Measurements from ENCODE around the gene PTPA. TPM values are rescaled to one million over a fixed set of nuclear protein-coding genes. Genes with fewer than 3 reads are reported as not detected.
A peak's percentile ranks its signal among the peaks of the same experiment; 100 is the strongest.

PTPA gene
- total RNA-seq, 1 experiment from 2014 or later = 182 TPM

GRCh38 chr9:129100383-129101169 is 10.6 kb upstream of the PTPA start:
- no peaks in the 10 kb centered on the region for H4K20me1 ChIP-seq (ENCODE audit: insufficient read depth)
- H3K27me3 ChIP-seq (ENCODE audit: insufficient read depth, low read depth) = no peaks in the 10 kb centered on the region
- no peaks in the 10 kb centered on the region for H3K9me2 ChIP-seq (ENCODE audit: insufficient read depth)
- DNase-seq = no peak
- intact Hi-C loops (cut with micrococcal nuclease; ENCODE audit: unreplicated experiment) = loop anchor here (5.0 kb wide), 1 partner anchor 93 kb away; no protein-coding TSS in a partner anchor
- H3K27ac ChIP-seq = no peak overlapping the region
- H3K4me2 ChIP-seq = no peak overlapping the region
- peaks cover 16% of the 10 kb centered on the region for H3K4me1 ChIP-seq (replicated peaks; ENCODE audit: insufficient read depth)
- ChIA-PET CTCF (no interaction called here), POLR2A (ENCODE audit: unreplicated experiment) (no interaction called here)
- no peaks in the 10 kb centered on the region for H3K79me2 ChIP-seq (ENCODE audit: low read depth)
- TF ChIP-seq EZH2 (IDR thresholded peaks at IDR 0.05; ENCODE audit: low read depth) = no peak
- TF ChIP-seq, protein P1, sequence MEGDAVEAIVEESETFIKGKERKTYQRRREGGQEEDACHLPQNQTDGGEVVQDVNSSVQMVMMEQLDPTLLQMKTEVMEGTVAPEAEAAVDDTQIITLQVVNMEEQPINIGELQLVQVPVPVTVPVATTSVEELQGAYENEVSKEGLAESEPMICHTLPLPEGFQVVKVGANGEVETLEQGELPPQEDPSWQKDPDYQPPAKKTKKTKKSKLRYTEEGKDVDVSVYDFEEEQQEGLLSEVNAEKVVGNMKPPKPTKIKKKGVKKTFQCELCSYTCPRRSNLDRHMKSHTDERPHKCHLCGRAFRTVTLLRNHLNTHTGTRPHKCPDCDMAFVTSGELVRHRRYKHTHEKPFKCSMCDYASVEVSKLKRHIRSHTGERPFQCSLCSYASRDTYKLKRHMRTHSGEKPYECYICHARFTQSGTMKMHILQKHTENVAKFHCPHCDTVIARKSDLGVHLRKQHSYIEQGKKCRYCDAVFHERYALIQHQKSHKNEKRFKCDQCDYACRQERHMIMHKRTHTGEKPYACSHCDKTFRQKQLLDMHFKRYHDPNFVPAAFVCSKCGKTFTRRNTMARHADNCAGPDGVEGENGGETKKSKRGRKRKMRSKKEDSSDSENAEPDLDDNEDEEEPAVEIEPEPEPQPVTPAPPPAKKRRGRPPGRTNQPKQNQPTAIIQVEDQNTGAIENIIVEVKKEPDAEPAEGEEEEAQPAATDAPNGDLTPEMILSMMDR (conservative IDR thresholded peaks at IDR 0.05) = no peak
- BruUV-seq (replicated peaks) = no TSS peak
- H3K36me3 ChIP-seq (ENCODE audit: low read depth) = no peaks in the 10 kb centered on the region
- H3K4me3 ChIP-seq = no peak overlapping the region
- no peaks in the 10 kb centered on the region for H3K9me3 ChIP-seq (ENCODE audit: insufficient read depth, low read depth)
- H3F3A ChIP-seq (ENCODE audit: insufficient read depth, low read depth) = no peaks in the 10 kb centered on the region
- H2AFZ ChIP-seq = no peak overlapping the region

DNA sequence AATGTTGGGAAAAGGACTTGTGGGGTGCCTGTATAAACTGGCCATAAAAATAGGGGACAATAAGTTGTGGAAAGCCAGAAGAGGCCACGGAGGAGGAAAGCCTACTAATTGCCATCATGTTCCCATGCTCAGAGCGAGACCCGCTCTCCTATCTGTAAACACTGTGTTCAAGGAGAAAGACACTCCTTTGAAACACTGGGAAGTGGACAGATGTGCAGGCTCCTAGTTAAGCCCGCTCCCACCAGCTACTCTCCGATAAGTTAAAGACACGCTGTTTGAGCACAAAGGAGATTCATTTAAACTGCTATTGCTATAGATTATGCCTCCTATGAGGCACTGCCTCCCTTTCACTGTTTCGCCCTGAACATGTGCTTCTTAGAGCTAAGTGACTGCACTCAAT is 9.9 kb upstream of the PTPA start:
- POLR2A ChIA-PET (ENCODE audit: unreplicated experiment) = no interaction called here

GRCh38 chr9:129102095-129102525 is 9.1 kb upstream of the PTPA start:
- no peak overlapping the region for H3K4me3 ChIP-seq
- H3K27ac ChIP-seq = no peak overlapping the region
- TF ChIP-seq EZH2 (IDR thresholded peaks at IDR 0.05; ENCODE audit: low read depth) = no peak
- TF ChIP-seq, protein P1 (conservative IDR thresholded peaks at IDR 0.05) = no peak
- H3K9me3 ChIP-seq (ENCODE audit: insufficient read depth, low read depth) = no peaks in the 10 kb centered on the region
- BruUV-seq (replicated peaks) = no TSS peak
- ChIA-PET CTCF (no interaction called here), POLR2A (ENCODE audit: unreplicated experiment) (no interaction called here)
- no peaks in the 10 kb centered on the region for H3K36me3 ChIP-seq (ENCODE audit: low read depth)
- H4K20me1 ChIP-seq (ENCODE audit: insufficient read depth) = no peaks in the 10 kb centered on the region
- no peaks in the 10 kb centered on the region for H3K9me2 ChIP-seq (ENCODE audit: insufficient read depth)
- no peaks in the 10 kb centered on the region for H3K27me3 ChIP-seq (ENCODE audit: insufficient read depth, low read depth)
- intact Hi-C loops (cut with micrococcal nuclease; ENCODE audit: unreplicated experiment) = loop anchor here (5.0 kb wide), 1 partner anchor 95 kb away; no protein-coding TSS in a partner anchor
- peak in 1 of 2 experiments; percentile 0 for DNase-seq
- no peak overlapping the region for H3K4me2 ChIP-seq
- no peak overlapping the region for H2AFZ ChIP-seq
- H3K79me2 ChIP-seq (ENCODE audit: low read depth) = no peaks in the 10 kb centered on the region
- H3K4me1 ChIP-seq (replicated peaks; ENCODE audit: insufficient read depth) = peaks cover 21% of the 10 kb centered on the region
- peaks cover 4% of the 10 kb centered on the region; the same call in 1 of the 2 replicates for H3F3A ChIP-seq (ENCODE audit: insufficient read depth, low read depth)

More for the DNA sequence above, 9.9 kb upstream of the PTPA start:
- no peak overlapping the region for H3K4me2 ChIP-seq
- no peaks in the 10 kb centered on the region for H4K20me1 ChIP-seq (ENCODE audit: insufficient read depth)
- H3F3A ChIP-seq (ENCODE audit: insufficient read depth, low read depth) = no peaks in the 10 kb centered on the region
- H3K36me3 ChIP-seq (ENCODE audit: low read depth) = no peaks in the 10 kb centered on the region
- TF ChIP-seq, protein P1 (conservative IDR thresholded peaks at IDR 0.05) = no peak
- TF ChIP-seq EZH2 (IDR thresholded peaks at IDR 0.05; ENCODE audit: low read depth) = no peak
- no peak overlapping the region for H3K27ac ChIP-seq
- H2AFZ ChIP-seq = no peak overlapping the region
- H3K27me3 ChIP-seq (ENCODE audit: insufficient read depth, low read depth) = no peaks in the 10 kb centered on the region
- H3K79me2 ChIP-seq (ENCODE audit: low read depth) = no peaks in the 10 kb centered on the region
- H3K9me3 ChIP-seq (ENCODE audit: insufficient read depth, low read depth) = no peaks in the 10 kb centered on the region
- H3K4me3 ChIP-seq = no peak overlapping the region
- no peaks in the 10 kb centered on the region for H3K9me2 ChIP-seq (ENCODE audit: insufficient read depth)
- H3K4me1 ChIP-seq (replicated peaks; ENCODE audit: insufficient read depth) = peaks cover 16% of the 10 kb centered on the region
- DNase-seq = peak in 1 of 2 experiments; percentile 4
- CTCF ChIA-PET = interaction anchor here (0.7 kb wide), 1 partner anchor 17 kb away, joined by 3 read pairs; no protein-coding TSS in a partner anchor
- intact Hi-C loops (cut with micrococcal nuclease; ENCODE audit: unreplicated experiment) = loop anchor here (5.0 kb wide), 1 partner anchor 94 kb away; no protein-coding TSS in a partner anchor
- BruUV-seq (replicated peaks) = no TSS peak

Measured in PC-9 (cell line).